Measurements from ENCODE around the gene CBFA2T2.

GRCh38 chr20:33600414-33600813 is 110.5 kb downstream of the CBFA2T2 start:
- TF ChIP-seq CTCF (IDR thresholded peaks at IDR 0.05) (no peak), POLR2A (IDR thresholded peaks at IDR 0.05) (no peak)
